OCI-LY3 (cell line): Measurements from ENCODE around the gene LCP1.

ENCODE experiments used
- CTCF ChIP-seq: fragments of 200-600, 300-600 bp; sonication (generic); IDR thresholded peaks from 2 replicates; pipeline ENCODE4 v1.5.1; 2014; ENCODE audit warnings: antibody characterized with exemption, low read length, low read depth
- EZH2phosphoT487 ChIP-seq: fragments of 200-600 bp; shearing (Covaris generic); IDR thresholded peaks from 2 replicates; pipeline ENCODE4 v1.6.1; 2018; ENCODE audit warnings: antibody characterized with exemption, mixed run types, low read depth

DNA sequence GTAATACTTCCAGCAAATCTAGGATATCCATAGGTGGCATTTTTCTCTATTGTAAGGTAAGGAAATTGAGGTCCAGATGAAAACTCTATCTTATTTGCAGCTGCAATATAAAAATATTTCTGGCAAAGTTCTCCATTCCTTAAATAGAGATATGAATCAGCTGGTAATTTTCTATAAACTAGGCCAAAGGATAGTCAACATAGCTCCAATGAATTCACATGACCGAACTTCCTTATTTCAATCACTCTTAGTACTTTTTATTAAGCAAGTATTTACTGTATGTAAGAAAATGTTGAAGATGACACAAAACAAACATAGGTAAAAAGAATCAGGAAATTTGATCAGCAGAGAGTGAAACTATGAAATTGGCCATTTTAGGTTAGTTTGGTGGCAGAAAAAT, 13.0 kb upstream of the LCP1 start:
- TF ChIP-seq CTCF (no peak), EZH2phosphoT487 (no peak)
